Activated CD4-positive, CD25-positive, alpha-beta regulatory T cell (primary cell): ENCODE data around the gene RTL10.
"Not testable (repeated sequence)": the region's sequence is repeated elsewhere in the genome, so short reads cannot be mapped to it uniquely, and the experiment has no call there.

Experiments used
- DNase-seq, 4 experiments: peaks; one replicate each; lab custom pipeline; 2025; lab: John Stamatoyannopoulos, UW

RTL10 gene

GRCh38 chr22:19888131-19888746, 33.6 kb upstream of the RTL10 start:
- no peak for DNase-seq

- no peak for DNase-seq
These were observed 32.7 kb upstream of the RTL10 start for GRCh38 chr22:19887256-19887985.

GRCh38 chr22:19886605-19887255, 32.1 kb upstream of the RTL10 start:
- no peak for DNase-seq

- DNase-seq, result no peak
These were observed 31.3 kb upstream of the RTL10 start for GRCh38 chr22:19885841-19886592.

- no peak for DNase-seq
These were observed 30.5 kb upstream of the RTL10 start for GRCh38 chr22:19884954-19885751.

GRCh38 chr22:19884161-19884953, 29.7 kb upstream of the RTL10 start:
- no peak for DNase-seq

- DNase-seq, result not testable (repeated sequence)
These were observed 28.8 kb upstream of the RTL10 start for GRCh38 chr22:19883446-19883845.

GRCh38 chr22:19882446-19883381, 28.0 kb upstream of the RTL10 start:
- DNase-seq, result no peak

GRCh38 chr22:19880786-19881569, 26.3 kb upstream of the RTL10 start:
- DNase-seq, result no peak

- no peak for DNase-seq
These were observed 25.5 kb upstream of the RTL10 start for GRCh38 chr22:19879992-19880785.

- DNase-seq, result no peak
These were observed 24.9 kb upstream of the RTL10 start for GRCh38 chr22:19879643-19879991.

GRCh38 chr22:19879246-19879570, 24.5 kb upstream of the RTL10 start:
- DNase-seq, result no peak

GRCh38 chr22:19878461-19879245, 24.0 kb upstream of the RTL10 start:
- no peak for DNase-seq

GRCh38 chr22:19877626-19878339, 23.1 kb upstream of the RTL10 start:
- no peak for DNase-seq

GRCh38 chr22:19876941-19877625, 22.4 kb upstream of the RTL10 start:
- no peak for DNase-seq

- DNase-seq, result no peak
These were observed 21.8 kb upstream of the RTL10 start for GRCh38 chr22:19876314-19876940.
